PFSK-1 (cell line): ENCODE data around the gene RNF141.

Experiments
- FOXP2 ChIP-seq: optimal IDR thresholded peaks from 2 replicates; pipeline ENCODE3; 2011; ENCODE audit warnings: borderline replicate concordance, control low read depth, inconsistent platforms; ENCODE audit not compliant: insufficient read depth; ENCODE audit errors: extremely low read length, extremely low read depth
- POLR2AphosphoS5 ChIP-seq: IDR thresholded peaks from 2 replicates; pipeline ENCODE4 v1.6.1; 2012; ENCODE audit warnings: low read depth, mild to moderate bottlenecking, control low read depth, low read length, moderate library complexity
- SIN3A ChIP-seq: IDR thresholded peaks from 2 replicates; pipeline ENCODE4 v1.6.1; 2012; ENCODE audit warnings: mild to moderate bottlenecking, low read length, moderate library complexity, borderline replicate concordance; ENCODE audit not compliant: insufficient read depth
- TAF1 ChIP-seq: IDR thresholded peaks from 2 replicates; pipeline ENCODE4 v1.6.1; 2012; ENCODE audit warnings: low read length, control low read depth, borderline replicate concordance; ENCODE audit not compliant: insufficient read depth
- TF ChIP-seq, protein P1 (sequence below), 2 experiments: IDR thresholded peaks; 2 replicates each; pipeline versions ENCODE4 v1.6.1 to v1.8.0; 2011 to 2012; ENCODE audit warnings: low read depth in 2 of 2, low read length in 2 of 2, control low read depth in 1 of 2, inconsistent platforms in 1 of 2, mild to moderate bottlenecking in 1 of 2, moderate library complexity in 1 of 2; ENCODE audit not compliant: insufficient read depth in 1 of 2

DNA sequence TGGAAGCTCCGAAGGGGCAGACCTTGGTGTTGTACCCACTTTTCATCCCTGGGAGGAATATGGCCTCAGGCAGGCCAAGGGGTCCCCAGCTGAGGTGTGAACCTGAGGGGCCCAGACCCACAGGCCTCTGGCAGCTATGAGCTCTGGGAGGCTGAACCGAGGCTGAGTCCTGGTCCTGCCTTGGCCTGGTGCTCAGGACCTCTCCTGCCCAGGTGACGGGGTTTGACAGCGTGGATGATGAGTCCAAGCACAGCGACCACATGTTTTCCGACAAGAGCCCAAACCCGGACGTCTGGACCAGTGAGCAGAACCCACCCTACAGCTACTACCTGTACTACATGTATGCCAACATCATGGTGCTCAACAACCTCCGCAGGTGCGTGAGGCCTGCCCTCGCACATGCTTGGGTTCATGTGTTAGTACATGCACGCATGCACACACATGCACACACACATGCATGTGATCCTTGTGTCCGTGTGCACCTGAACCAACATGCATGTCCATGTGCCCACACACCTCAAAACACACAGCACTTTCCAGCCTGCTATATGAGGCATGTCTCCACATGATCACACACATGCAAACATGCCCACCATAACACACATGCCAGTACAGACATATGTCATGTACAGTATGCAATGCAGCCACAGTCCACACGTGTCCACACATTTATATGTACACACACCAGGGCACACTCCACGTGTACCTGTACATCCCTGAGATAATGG lies 40.9 kb downstream of the RNF141 start:
- TF ChIP-seq SIN3A (no peak), TAF1 (no peak), POLR2AphosphoS5 (no peak), FOXP2 (no peak)
- TF ChIP-seq, protein P1, sequence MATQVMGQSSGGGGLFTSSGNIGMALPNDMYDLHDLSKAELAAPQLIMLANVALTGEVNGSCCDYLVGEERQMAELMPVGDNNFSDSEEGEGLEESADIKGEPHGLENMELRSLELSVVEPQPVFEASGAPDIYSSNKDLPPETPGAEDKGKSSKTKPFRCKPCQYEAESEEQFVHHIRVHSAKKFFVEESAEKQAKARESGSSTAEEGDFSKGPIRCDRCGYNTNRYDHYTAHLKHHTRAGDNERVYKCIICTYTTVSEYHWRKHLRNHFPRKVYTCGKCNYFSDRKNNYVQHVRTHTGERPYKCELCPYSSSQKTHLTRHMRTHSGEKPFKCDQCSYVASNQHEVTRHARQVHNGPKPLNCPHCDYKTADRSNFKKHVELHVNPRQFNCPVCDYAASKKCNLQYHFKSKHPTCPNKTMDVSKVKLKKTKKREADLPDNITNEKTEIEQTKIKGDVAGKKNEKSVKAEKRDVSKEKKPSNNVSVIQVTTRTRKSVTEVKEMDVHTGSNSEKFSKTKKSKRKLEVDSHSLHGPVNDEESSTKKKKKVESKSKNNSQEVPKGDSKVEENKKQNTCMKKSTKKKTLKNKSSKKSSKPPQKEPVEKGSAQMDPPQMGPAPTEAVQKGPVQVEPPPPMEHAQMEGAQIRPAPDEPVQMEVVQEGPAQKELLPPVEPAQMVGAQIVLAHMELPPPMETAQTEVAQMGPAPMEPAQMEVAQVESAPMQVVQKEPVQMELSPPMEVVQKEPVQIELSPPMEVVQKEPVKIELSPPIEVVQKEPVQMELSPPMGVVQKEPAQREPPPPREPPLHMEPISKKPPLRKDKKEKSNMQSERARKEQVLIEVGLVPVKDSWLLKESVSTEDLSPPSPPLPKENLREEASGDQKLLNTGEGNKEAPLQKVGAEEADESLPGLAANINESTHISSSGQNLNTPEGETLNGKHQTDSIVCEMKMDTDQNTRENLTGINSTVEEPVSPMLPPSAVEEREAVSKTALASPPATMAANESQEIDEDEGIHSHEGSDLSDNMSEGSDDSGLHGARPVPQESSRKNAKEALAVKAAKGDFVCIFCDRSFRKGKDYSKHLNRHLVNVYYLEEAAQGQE (IDR thresholded peaks at IDR 0.05; ENCODE audit: insufficient read depth in 1 of 2, low read depth in 2 of 2, low read length in 2 of 2): no peak
